Measurements from ENCODE around the gene SORCS1. TPM values are rescaled to one million over a fixed set of nuclear protein-coding genes. Genes with fewer than 3 reads are reported as not detected.

Gene SORCS1
- total RNA-seq, 4 donors from 2014 or later, result 0.26 to 9.4 (median 3.8) TPM

DNA sequence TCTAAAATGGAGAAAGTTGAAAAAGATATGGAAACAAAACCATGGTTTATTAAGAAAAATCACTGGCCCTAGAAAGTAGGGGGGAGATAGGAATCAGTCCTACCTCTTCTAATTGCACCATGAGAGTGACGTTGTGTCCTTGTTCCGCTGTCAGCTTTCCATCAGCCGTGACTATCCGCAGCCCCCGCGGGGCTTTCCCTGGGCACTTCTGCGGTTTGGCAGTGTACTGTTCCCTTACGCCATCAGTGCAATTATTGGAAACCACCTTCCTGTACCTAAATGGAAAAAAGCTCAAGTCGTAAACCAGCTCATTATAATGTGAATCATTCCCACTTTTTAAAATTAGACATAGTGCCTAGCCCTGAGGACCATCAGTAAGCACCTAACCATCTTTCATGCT, 512.2 kb downstream of the SORCS1 start:
- Histone ChIP-seq H3K27ac (no peak overlapping the region), H3K27me3 (no peaks in the 10 kb centered on the region), H3K9me3 (no peaks in the 10 kb centered on the region), H3K36me3 (no peaks in the 10 kb centered on the region), H3K4me3 (no peak overlapping the region), H3K4me1 (no peaks in the 10 kb centered on the region)
- no peak for DNase-seq
- TF ChIP-seq, protein P1, sequence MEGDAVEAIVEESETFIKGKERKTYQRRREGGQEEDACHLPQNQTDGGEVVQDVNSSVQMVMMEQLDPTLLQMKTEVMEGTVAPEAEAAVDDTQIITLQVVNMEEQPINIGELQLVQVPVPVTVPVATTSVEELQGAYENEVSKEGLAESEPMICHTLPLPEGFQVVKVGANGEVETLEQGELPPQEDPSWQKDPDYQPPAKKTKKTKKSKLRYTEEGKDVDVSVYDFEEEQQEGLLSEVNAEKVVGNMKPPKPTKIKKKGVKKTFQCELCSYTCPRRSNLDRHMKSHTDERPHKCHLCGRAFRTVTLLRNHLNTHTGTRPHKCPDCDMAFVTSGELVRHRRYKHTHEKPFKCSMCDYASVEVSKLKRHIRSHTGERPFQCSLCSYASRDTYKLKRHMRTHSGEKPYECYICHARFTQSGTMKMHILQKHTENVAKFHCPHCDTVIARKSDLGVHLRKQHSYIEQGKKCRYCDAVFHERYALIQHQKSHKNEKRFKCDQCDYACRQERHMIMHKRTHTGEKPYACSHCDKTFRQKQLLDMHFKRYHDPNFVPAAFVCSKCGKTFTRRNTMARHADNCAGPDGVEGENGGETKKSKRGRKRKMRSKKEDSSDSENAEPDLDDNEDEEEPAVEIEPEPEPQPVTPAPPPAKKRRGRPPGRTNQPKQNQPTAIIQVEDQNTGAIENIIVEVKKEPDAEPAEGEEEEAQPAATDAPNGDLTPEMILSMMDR (IDR thresholded peaks at IDR 0.05), result no peak
- TF ChIP-seq POLR2A (IDR thresholded peaks at IDR 0.05), result no peak
- intact Hi-C loops (cut with DNase I; ENCODE audit: low total_unique reads), result no loop called here

DNA sequence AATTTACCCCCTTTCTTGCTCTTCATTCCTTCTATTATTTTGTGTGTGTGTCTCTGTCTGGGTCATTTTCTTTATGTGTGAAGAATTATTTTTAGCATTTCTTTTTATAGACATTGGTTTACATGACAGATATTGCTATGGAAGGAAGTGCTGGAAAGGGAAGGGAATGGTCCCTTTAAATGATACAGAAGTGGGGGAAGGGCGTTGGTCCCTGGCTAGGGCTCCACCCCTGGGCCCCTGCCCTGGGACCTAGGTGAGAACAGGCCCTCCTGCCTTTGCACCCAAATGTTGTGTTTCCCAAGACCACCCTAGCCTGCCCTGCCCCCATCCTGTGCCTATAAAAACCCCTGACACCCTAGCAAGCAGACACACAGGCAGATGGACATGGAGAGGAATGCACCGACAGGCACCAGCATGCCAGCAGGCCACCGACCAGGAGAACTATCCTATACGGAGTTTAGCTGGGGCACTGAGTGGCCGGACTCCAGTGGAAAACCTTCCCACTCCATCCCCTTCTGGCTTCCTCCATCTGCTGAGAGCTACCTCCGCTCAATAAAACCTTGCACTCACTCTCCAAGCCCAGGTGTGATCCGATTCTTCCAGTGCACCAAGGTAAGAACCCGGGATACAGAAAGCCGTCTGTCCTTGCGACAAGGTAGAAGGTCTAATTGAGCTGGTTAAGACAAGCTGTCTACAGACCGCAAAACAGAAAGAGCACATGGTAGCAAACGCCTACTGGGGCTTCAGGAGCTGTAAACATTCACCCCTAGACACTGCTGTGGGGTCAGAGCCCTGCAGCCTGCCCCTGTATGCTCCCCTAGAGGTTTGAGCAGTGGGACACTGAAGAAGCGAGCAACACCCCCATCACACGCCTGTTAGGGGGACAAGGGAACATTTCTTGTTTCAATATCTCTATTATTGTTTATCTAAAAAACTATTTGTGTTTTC, 515.7 kb downstream of the SORCS1 start:
- no peak for DNase-seq
- H3K27me3 ChIP-seq, result no peaks in the 10 kb centered on the region
- intact Hi-C loops (cut with DNase I; ENCODE audit: low total_unique reads), result no loop called here
- no peaks in the 10 kb centered on the region for H3K36me3 ChIP-seq
- H3K4me1 ChIP-seq, result no peaks in the 10 kb centered on the region
- H3K9me3 ChIP-seq, result no peaks in the 10 kb centered on the region
- H3K27ac ChIP-seq, result no peak overlapping the region
- no peak overlapping the region for H3K4me3 ChIP-seq
- TF ChIP-seq POLR2A (IDR thresholded peaks at IDR 0.05), result no peak
- TF ChIP-seq, protein P1 (IDR thresholded peaks at IDR 0.05), result no peak

DNA sequence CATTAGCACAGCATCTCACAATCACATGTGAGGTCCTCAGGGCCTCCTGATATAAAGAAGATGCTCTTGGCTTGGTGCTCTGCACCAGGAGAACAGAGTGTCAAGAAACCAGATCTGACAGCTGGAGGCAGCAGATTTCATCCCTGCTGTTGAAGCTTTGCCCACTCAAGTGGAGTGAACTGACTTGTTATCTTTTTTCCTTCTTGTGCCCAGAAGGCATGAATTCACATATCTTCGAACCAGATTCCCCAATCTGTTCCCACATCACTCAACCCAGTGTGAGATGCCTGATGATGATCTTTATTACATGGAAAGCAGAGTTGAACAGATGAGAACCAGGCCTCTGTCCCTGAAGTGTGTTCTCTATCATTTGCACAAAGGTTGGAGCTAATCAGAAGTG, 521.0 kb downstream of the SORCS1 start:
- no peak for DNase-seq
- H3K4me1 ChIP-seq, result no peaks in the 10 kb centered on the region
- no peak overlapping the region for H3K27ac ChIP-seq
- H3K9me3 ChIP-seq, result no peaks in the 10 kb centered on the region
- no peaks in the 10 kb centered on the region for H3K27me3 ChIP-seq
- TF ChIP-seq, protein P1 (IDR thresholded peaks at IDR 0.05), result no peak
- no peak for TF ChIP-seq POLR2A (IDR thresholded peaks at IDR 0.05)
- no peak overlapping the region for H3K4me3 ChIP-seq
- intact Hi-C loops (cut with DNase I; ENCODE audit: low total_unique reads), result no loop called here
- no peaks in the 10 kb centered on the region for H3K36me3 ChIP-seq

DNA sequence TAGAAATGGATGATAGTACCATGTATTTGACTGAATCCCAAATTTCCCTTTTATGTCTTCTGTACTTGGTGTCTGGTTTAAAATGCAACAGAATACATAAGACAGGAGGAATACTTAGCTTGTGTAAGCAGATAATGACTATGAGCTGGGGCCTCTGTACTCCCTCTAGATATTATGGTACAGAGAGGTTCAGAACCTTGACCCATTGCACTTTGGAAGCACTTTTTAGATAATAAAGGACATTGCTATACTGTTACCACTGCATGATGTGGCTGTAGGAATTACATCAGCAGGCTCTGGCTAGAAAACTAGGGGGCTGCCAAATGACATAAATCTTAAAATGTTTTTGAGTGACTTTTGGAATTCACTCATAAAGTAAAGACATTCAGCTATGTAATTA, 526.6 kb downstream of the SORCS1 start:
- intact Hi-C loops (cut with DNase I; ENCODE audit: low total_unique reads), result no loop called here
- no peaks in the 10 kb centered on the region for H3K4me1 ChIP-seq
- no peaks in the 10 kb centered on the region for H3K27me3 ChIP-seq
- no peak overlapping the region for H3K27ac ChIP-seq
- no peak for DNase-seq
- H3K36me3 ChIP-seq, result no peaks in the 10 kb centered on the region
- TF ChIP-seq, protein P1 (IDR thresholded peaks at IDR 0.05), result no peak
- TF ChIP-seq POLR2A (IDR thresholded peaks at IDR 0.05), result no peak
- no peak overlapping the region for H3K4me3 ChIP-seq
- no peaks in the 10 kb centered on the region for H3K9me3 ChIP-seq

DNA sequence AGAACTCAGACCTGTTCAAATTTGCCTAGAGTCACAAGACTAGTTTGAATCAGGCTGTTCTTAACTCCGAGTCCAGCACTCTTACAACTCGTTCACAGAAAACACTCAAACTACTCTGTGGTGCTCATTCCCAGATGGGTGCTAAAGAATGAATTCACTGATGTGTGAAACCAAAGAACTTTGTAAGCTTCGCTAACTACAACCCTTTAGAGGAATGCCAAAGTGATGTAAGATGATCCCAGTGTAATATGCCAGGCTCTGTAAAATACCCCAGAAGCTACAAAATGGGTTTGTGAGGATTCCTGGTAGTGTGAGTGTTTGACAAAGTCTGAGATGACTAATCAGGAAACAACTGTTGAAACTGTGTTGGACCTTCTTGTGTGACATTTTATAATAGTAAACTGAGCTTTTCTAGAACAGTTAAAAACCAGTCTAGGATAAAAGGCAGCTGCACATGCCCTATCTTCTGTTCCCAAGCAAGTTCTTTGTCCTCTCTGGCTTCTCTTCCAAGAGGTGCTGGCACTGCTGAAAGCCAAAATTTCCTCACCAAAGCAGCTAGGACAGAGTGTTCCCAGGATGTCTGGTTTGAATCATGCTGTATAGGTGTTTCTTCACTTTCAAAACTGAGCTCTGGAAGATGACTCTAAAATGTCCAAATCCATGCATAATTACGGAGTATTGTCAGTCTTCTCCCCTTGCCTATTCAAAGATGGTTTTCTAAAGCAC, 527.6 kb downstream of the SORCS1 start:
- Histone ChIP-seq H3K9me3 (no peaks in the 10 kb centered on the region), H3K4me3 (no peak overlapping the region), H3K4me1 (no peaks in the 10 kb centered on the region), H3K36me3 (no peaks in the 10 kb centered on the region), H3K27ac (no peak overlapping the region), H3K27me3 (no peaks in the 10 kb centered on the region)
- DNase-seq, result no peak
- TF ChIP-seq POLR2A (IDR thresholded peaks at IDR 0.05), result no peak
- TF ChIP-seq, protein P1 (IDR thresholded peaks at IDR 0.05), result no peak
- intact Hi-C loops (cut with DNase I; ENCODE audit: low total_unique reads), result no loop called here
